ENCODE data around the gene POTEH.
"Not testable (repeated sequence)": the region's sequence is repeated elsewhere in the genome, so short reads cannot be mapped to it uniquely, and the experiment has no call there.

The POTEH gene

GRCh38 chr22:15688090-15688489 lies 1.7 kb upstream of the POTEH start:
- H3K9me3 ChIP-seq; H3K27ac ChIP-seq; H3K36me3 ChIP-seq; H3K4me1 ChIP-seq (ENCODE audit: control insufficient read depth in 1 of 2, insufficient read depth in 1 of 2, low read depth in 1 of 2, low read length in 1 of 2); H3K4me3 ChIP-seq (ENCODE audit: low read depth in 1 of 2, low read length in 1 of 2); H3K27me3 ChIP-seq: not testable (repeated sequence)

DNA sequence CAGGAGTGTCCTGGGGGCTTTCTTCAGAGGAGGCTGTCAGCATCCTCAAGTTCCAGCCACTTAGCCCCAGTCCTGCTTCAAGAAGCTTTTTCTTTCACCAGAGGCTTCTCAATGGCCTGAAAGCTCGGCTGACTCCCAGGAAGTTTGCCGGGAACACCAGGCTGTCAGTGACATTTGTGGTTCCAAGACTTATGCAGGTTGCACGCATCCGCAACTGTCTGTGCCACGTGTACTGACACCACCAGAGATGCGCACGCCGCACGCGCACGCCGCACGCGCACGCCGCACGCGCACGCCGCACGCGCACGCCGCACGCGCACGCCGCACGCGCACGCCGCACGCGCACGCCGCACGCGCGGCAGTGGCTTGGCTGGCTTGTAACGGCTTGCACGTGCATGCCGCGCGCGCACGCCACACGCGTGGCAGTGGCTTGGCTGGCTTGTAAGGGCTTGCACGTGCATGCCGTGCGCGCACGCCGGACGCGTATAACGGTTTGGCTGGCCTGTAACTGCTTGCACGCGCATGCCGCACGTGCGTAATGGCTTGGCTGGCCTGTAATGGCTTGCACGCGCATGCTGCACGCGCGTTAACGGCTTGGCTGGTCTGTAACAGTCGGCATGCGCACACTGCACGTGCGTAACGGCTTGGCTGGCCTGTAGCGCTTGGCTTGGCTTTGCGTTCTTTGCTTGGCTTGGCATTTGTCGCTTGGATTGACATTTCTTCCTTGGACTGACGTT lies 646 bp upstream of the POTEH start:
- not testable (repeated sequence) for H3K27me3 ChIP-seq; H3K4me3 ChIP-seq (ENCODE audit: low read depth in 1 of 2, low read length in 1 of 2); H3K36me3 ChIP-seq; H3K9me3 ChIP-seq; H3K27ac ChIP-seq; H3K4me1 ChIP-seq (ENCODE audit: control insufficient read depth in 1 of 2, insufficient read depth in 1 of 2, low read depth in 1 of 2, low read length in 1 of 2)

DNA sequence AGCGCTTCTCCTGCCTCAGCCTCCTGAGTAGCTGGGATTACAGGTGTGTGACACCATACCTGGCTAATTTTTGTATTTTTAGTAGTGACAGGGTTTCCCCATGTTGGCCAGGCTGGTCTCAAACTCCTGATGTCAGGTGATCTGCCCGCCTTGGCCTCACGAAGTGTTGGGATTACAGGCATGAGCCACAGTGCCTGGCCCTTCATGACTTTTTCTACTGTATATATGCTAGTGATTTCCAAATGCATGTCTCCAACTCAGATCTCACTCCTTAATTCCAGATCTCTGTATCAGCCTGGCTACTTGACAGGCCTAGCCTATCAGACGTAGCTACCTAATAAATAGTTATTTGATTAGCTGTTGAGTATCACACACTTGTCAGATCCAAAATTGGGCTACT lies 23.8 kb downstream of the POTEH start:
- H3K27ac ChIP-seq; H3K27me3 ChIP-seq; H3K4me1 ChIP-seq (ENCODE audit: control insufficient read depth in 1 of 2, insufficient read depth in 1 of 2, low read depth in 1 of 2, low read length in 1 of 2); H3K4me3 ChIP-seq (ENCODE audit: low read depth in 1 of 2, low read length in 1 of 2); H3K36me3 ChIP-seq; H3K9me3 ChIP-seq: not testable (repeated sequence)

DNA sequence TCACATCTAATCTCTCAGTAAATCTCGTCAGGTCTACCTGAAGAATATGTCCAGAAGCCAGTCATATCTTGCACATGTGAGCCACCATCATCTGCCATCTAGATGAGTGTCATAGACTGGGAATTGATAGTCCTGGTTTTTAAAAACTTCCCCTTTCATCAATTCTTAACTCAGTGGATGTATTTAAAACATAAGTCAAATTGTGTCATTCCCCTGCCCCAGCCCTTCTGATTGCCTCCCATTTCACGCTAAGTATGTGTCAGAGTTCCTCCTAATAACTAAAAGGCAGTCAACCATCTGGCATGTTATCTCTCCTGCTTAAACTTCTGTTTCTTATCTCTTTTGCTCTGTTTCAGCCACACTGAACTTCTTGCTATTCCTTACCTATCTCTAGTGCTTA lies 24.3 kb downstream of the POTEH start:
- not testable (repeated sequence) for H3K9me3 ChIP-seq, H3K36me3 ChIP-seq

GRCh38 chr22:15721884-15722283 lies 32.1 kb downstream of the POTEH start:
- not testable (repeated sequence) for H3K27ac ChIP-seq; H3K4me3 ChIP-seq (ENCODE audit: low read depth in 1 of 2, low read length in 1 of 2); H3K4me1 ChIP-seq (ENCODE audit: control insufficient read depth in 1 of 2, insufficient read depth in 1 of 2, low read depth in 1 of 2, low read length in 1 of 2); H3K27me3 ChIP-seq; H3K36me3 ChIP-seq; H3K9me3 ChIP-seq

More for the DNA sequence above, 24.3 kb downstream of the POTEH start:
- H3K4me3 ChIP-seq (ENCODE audit: low read depth in 1 of 2, low read length in 1 of 2); H3K4me1 ChIP-seq (ENCODE audit: control insufficient read depth in 1 of 2, insufficient read depth in 1 of 2, low read depth in 1 of 2, low read length in 1 of 2); H3K27me3 ChIP-seq; H3K27ac ChIP-seq: not testable (repeated sequence)

GRCh38 chr22:15729209-15729917 lies 39.5 kb downstream of the POTEH start:
- not testable (repeated sequence) for H3K4me3 ChIP-seq (ENCODE audit: low read depth in 1 of 2, low read length in 1 of 2); H3K4me1 ChIP-seq (ENCODE audit: control insufficient read depth in 1 of 2, insufficient read depth in 1 of 2, low read depth in 1 of 2, low read length in 1 of 2); H3K27me3 ChIP-seq; H3K9me3 ChIP-seq; H3K27ac ChIP-seq; H3K36me3 ChIP-seq

DNA sequence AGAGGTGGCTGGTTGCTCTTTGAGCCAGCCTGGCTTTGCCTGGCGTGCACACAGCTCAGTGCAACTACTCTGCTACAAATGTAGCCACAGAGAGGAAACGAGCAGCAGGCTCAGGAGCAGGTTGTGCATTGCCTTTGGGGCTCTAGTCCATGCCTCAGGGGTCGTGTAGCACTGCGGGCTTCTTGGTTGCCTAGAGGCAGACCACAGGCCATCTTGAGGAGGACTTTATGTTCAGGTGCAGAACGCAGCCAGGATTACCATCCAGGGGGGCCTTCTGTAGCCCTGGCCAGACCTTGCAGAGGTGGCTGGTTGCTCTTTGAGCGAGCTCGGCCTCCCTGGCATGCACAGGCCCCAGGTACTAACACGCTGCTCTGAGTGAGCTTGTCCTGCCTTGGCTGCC lies 41.2 kb downstream of the POTEH start:
- not testable (repeated sequence) for H3K4me1 ChIP-seq (ENCODE audit: control insufficient read depth in 1 of 2, insufficient read depth in 1 of 2, low read depth in 1 of 2, low read length in 1 of 2); H3K27ac ChIP-seq; H3K36me3 ChIP-seq; H3K9me3 ChIP-seq; H3K4me3 ChIP-seq (ENCODE audit: low read depth in 1 of 2, low read length in 1 of 2); H3K27me3 ChIP-seq

DNA sequence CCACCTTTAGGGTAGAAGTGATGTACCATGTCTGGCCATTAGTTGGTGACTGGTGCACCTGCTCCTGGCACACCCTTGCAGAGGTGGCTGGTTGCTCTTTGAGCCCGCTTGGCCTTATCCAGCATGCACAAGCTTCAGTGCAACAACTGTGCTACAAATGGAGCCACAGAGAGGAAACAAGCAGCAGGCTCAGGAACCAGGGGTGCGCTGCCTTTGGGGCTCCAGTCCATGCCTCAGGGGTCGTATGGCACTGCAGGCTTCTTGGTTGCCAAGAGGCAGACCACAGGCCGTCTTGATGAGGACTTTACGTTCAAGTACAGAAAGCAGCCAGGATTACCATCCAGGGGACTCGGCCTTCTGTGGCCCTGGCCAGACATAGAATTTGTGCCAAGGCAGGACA lies 44.6 kb downstream of the POTEH start:
- not testable (repeated sequence) for H3K27me3 ChIP-seq; H3K36me3 ChIP-seq; H3K4me3 ChIP-seq (ENCODE audit: low read depth in 1 of 2, low read length in 1 of 2); H3K9me3 ChIP-seq; H3K4me1 ChIP-seq (ENCODE audit: control insufficient read depth in 1 of 2, insufficient read depth in 1 of 2, low read depth in 1 of 2, low read length in 1 of 2); H3K27ac ChIP-seq

GRCh38 chr22:15738157-15738908 lies 48.5 kb downstream of the POTEH start:
- H3K36me3 ChIP-seq; H3K27me3 ChIP-seq; H3K4me3 ChIP-seq (ENCODE audit: low read depth in 1 of 2, low read length in 1 of 2); H3K27ac ChIP-seq; H3K4me1 ChIP-seq (ENCODE audit: control insufficient read depth in 1 of 2, insufficient read depth in 1 of 2, low read depth in 1 of 2, low read length in 1 of 2); H3K9me3 ChIP-seq: not testable (repeated sequence)

DNA sequence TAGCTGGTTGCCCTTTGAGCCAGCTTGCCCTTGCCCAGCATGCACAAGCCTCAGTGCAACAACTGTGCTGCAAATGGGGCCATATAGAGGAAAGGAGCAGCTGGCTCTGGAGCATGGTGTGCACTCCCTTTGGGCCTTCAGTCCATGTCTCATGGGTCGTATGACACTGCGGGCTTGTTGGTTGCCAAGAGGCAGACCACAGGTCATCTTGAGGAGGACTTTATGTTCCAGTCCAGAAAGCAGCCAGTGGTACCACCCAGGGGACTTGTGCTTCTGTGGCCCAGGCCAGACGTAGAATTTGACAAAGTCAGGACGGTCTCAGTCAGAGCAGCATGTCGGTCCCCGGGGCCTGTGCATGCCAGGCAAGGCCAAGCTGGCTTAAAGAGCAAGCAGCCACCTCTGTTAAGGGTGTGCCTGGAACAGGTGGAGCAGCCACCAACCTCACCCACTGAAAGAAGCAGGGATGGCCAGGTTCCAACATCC lies 49.1 kb downstream of the POTEH start:
- H3K36me3 ChIP-seq; H3K4me1 ChIP-seq (ENCODE audit: control insufficient read depth in 1 of 2, insufficient read depth in 1 of 2, low read depth in 1 of 2, low read length in 1 of 2); H3K4me3 ChIP-seq (ENCODE audit: low read depth in 1 of 2, low read length in 1 of 2); H3K27ac ChIP-seq; H3K9me3 ChIP-seq; H3K27me3 ChIP-seq: not testable (repeated sequence)

GRCh38 chr22:15747636-15748323 lies 58.0 kb downstream of the POTEH start:
- not testable (repeated sequence) for H3K27ac ChIP-seq; H3K27me3 ChIP-seq; H3K4me3 ChIP-seq (ENCODE audit: low read depth in 1 of 2, low read length in 1 of 2); H3K9me3 ChIP-seq; H3K36me3 ChIP-seq; H3K4me1 ChIP-seq (ENCODE audit: control insufficient read depth in 1 of 2, insufficient read depth in 1 of 2, low read depth in 1 of 2, low read length in 1 of 2)

DNA sequence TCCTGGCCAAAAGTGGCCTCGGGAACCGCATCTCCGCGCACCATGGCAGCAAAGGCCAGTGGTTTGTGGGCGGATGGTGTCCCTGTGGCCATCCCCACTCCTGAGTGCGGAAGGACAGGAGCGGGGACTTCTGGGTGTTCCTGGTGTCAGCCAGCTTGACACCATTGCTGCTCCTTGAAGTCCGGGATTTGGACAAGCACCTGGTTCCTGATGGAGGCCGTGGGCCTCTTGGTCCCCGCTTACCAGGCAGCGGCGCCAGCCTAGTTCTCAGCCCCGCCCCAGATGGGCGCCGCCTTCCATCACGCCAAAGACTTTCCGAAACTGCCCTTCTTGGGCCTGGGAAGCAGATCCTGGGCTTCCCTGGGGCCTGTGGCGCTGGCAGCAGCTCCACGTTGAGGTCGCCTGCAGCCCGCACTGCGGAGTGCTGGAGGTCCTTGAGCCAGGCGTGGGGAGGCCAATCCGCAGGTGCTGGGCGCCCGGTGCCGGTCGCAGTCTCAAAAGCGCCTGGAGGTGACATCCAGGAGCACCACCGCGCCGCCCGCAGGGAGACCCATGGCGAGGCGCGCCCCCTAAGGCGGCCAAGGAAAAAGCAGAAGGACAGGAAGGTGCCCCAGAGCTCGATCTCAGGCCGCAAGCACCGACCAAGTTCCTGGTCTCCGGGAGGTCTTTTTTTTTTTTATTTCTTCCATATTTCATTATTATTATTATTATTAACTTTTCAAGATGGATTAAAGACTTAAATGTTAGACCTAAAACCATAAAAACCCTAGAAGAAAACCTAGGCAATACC lies 59.5 kb downstream of the POTEH start:
- not testable (repeated sequence) for H3K36me3 ChIP-seq; H3K9me3 ChIP-seq; H3K27me3 ChIP-seq; H3K4me1 ChIP-seq (ENCODE audit: control insufficient read depth in 1 of 2, insufficient read depth in 1 of 2, low read depth in 1 of 2, low read length in 1 of 2); H3K27ac ChIP-seq; H3K4me3 ChIP-seq (ENCODE audit: low read depth in 1 of 2, low read length in 1 of 2)
